Measurements from ENCODE around the gene DOCK4.

The DOCK4 gene

GRCh38 chr7:112010994-112011393 is 195.2 kb downstream of the DOCK4 start:
- no peak for DNase-seq (ENCODE audit: low read depth)

DNA sequence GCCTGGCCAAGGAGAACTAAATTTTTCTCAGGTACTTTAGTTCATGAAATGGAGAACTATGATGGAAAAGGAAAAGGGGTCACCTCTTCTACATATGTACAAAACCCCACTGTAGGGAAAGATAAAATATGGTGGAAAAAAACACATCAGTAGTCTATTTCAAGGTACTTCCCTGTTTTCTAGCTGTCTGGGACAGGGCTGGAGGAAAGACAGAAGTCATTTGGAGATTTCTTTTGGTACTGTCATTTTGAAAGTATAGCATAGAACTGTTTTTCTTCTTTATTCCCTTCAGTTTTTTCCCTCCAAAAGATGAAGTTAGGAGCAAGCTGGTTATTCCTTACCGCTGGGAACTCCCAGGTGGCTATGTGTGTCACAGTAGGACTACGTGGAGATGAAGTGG is 196.1 kb downstream of the DOCK4 start:
- DNase-seq (ENCODE audit: low read depth) = no peak

- peak; percentile 40 for DNase-seq (ENCODE audit: low read depth)
These were observed 197.1 kb downstream of the DOCK4 start for GRCh38 chr7:112009081-112009480.

- no peak for DNase-seq (ENCODE audit: low read depth)
These were observed 199.0 kb downstream of the DOCK4 start for GRCh38 chr7:112007185-112007584.

GRCh38 chr7:112006071-112006470 is 200.1 kb downstream of the DOCK4 start:
- DNase-seq (ENCODE audit: low read depth) = no peak

DNA sequence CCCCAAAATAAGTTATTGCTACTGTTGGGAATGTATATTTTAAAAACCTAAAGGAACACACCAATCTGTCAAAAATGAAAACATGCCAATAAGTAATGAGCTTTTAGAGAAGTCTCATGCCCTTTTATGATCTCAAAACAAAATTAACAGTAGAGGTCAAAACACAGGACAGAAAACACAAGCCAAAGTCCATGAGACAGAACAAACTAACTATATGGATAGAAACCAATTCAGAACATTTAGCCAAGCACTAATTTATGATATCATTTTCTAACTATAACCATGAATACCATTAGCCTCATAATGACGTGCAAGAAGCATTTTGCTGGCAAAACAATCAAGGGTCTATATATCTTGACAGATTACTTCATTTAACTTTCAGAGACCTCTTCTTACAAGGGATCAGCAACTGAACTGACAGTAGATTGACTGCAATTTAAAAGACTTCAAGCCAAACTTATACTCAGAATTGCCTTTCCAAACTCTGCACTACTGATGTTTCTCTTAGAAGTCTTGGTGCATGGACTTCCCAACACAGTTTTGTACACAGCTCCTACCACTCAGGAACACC is 200.9 kb downstream of the DOCK4 start:
- DNase-seq (ENCODE audit: low read depth) = no peak

DNA sequence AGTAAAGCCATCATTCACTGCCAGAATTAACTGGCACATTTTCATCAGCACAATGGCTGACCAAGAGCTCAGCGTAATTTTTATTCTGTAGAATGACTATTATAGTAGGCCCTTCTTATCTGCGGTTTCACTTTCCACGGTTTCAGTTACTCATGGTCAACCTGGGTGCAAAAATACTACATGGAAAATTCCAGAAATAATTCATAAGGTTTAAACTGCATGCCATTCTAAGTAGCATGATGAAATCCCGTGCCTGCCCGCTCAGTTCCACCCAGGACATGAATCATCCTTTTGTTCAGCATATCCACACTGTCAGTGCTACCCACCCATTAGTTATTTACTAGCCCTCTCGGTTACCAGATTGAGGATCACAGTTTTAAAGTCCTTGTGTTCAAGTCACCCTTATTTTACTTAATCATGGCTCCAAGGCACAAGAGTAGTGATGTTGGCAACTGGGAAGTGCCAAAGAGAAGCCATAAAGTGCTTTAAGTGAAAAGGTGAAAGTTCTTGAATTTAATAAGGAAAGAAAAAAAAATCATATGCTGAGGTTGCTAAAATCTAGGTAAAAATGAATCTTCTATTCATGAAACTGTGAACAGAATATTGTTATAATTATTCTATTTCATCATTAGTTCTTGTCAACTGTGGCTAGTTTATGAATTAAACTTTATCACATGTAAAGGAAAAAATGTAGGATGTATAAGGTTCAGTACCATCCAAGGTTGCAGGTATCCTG is 204.9 kb downstream of the DOCK4 start:
- DNase-seq (ENCODE audit: low read depth) = peak; percentile 76

GRCh38 chr7:111998326-111998725 is 207.9 kb downstream of the DOCK4 start:
- no peak for DNase-seq (ENCODE audit: low read depth)

GRCh38 chr7:111997546-111997945 is 208.7 kb downstream of the DOCK4 start:
- no peak for DNase-seq (ENCODE audit: low read depth)

GRCh38 chr7:111992601-111993000 is 213.6 kb downstream of the DOCK4 start:
- no peak for DNase-seq (ENCODE audit: low read depth)

- DNase-seq (ENCODE audit: low read depth) = no peak
These were observed 215.6 kb downstream of the DOCK4 start for GRCh38 chr7:111990643-111991042.

DNA sequence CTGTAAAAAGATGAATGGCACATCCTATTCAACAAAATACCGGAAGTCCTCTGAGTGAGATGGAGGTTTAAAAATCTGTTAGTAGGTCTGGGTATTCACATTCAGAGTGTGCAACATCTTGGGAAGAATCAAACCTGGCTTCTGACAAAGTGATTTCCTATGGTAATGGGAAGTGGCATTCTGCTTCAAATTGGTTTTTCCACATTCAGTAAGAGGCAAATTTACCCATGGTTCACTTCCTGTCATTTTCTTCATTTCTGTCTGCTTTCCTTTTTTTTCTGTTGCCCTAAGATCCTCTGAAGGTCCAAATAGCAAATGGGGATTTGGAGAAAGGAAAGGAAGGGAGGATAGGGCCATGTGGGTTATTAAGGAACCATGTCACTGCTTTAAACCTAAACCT is 218.3 kb downstream of the DOCK4 start:
- no peak for DNase-seq (ENCODE audit: low read depth)

- peak; percentile 34 for DNase-seq (ENCODE audit: low read depth)
These were observed 218.9 kb downstream of the DOCK4 start for GRCh38 chr7:111987115-111987826.

- no peak for DNase-seq (ENCODE audit: low read depth)
These were observed 219.6 kb downstream of the DOCK4 start for GRCh38 chr7:111986601-111987000.

- no peak for DNase-seq (ENCODE audit: low read depth)
These were observed 220.4 kb downstream of the DOCK4 start for GRCh38 chr7:111985798-111986197.

DNA sequence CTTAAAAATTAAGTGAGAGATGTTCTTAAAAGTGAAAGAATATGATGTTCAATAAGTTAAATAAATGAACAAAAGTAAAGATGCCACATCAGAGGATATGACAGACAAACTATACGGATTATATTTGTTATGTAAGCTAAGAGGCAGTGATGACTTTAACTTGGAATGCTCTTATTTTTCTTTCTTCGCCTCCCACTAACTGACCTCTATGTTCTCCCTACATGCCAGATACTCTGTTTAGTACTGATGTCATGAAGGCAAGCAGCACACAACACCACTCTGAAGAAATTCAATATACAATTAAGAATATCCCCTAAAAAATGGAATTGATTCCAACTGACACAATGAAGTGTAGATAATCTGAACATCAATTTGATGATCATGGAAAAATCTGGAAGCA is 223.4 kb downstream of the DOCK4 start:
- peak; percentile 70 for DNase-seq (ENCODE audit: low read depth)

DNA sequence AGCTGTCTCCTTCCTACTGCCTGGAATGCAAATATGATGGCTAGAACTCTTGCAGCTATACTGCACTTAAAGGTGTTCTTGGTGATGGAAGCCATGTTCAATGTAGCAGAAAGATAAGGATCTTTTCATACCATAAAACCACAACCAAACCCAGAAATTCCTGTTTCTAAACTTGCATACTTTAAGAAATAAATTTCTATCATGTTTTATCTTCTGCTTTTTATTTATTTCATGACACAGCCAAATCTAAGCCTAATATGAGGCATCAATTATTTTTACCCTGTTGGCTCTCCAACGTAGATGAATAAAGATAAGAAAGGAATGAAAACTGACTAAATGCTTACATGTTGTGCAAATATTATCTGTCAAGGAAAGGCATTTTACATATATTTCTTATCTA is 224.1 kb downstream of the DOCK4 start:
- DNase-seq (ENCODE audit: low read depth) = peak; percentile 37

GRCh38 chr7:111980725-111981124 is 225.5 kb downstream of the DOCK4 start:
- DNase-seq (ENCODE audit: low read depth) = no peak

GRCh38 chr7:111975346-111975745 is 230.9 kb downstream of the DOCK4 start:
- DNase-seq (ENCODE audit: low read depth) = no peak

DNA sequence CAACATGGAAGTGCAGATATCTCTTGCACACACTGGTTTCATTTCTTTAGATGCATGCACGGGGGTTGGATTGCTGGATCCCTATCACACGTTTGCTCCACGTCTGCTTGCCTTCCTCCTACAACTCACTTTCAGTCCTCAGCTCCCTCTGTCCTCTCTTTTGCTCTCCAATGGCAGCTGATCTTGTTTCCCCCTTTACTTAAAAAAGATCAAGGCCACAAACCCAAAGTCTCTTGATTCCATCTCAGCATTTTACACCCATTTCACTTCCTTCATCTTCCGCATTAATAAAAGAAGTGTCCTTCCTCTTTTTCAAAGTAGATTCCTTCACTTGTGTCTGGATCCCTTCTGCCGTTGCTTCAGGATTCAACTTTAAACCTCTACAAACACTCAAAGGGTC is 245.2 kb downstream of the DOCK4 start:
- DNase-seq (ENCODE audit: low read depth) = no peak

DNA sequence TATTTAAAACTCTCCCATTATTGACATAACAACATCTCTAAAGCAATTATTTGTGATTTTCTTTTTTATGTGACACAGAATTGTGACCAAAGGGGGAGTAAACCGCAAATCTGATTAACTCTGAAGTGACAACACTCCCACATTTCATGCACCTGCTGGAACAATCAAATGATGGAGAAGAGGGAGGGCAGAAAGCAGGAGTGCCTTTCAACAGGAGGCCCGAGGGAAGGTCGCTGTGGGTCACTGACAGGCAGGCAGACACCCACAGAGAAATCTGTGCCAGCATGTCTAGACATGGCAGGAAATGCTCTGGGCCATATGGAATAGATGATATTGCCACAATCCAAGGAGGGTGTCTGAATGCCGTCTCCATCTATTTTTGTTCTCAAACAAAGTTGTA is 247.3 kb downstream of the DOCK4 start:
- no peak for DNase-seq (ENCODE audit: low read depth)

DNA sequence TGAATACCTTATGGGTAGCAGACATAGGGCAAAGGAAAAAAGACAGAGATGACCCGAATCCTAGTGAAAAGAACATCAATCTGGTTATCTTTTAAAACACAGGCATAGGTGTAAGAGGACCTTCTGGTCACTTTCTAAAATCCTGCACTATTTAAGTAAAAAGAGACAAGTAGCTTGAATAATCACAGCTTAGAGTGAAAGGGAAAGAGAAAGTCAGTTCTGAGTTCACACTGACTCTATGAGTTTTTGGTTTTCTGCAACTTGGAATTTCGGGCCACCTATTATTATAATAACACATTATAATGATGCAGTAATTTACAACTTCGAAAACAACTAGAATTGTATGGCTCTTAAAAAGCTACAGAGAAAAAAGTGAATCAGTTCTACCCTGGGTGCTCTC is 247.8 kb downstream of the DOCK4 start:
- no peak for DNase-seq (ENCODE audit: low read depth)

DNA sequence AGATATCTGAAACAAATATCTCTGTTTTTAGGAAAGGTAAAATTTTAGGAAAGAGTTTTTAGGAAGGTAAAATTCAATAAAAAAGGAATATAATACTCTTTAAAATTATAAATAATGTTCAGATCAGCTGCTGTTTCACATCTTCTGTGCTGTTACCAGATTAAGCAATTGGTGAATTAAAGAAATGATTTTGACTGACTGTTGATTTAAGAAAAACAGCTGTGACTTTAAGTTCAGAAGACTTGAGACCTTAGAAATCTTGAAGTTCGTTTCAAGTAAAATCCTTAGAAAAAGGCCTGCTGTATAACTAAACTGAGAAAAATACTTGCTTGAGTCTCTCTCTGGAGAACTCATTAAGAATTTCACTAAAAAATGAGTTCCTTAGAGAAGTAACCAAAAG is 250.6 kb downstream of the DOCK4 start:
- no peak for DNase-seq (ENCODE audit: low read depth)
